ENCODE data around the gene GPR157. TPM values are rescaled to one million over a fixed set of nuclear protein-coding genes. Genes with fewer than 3 reads are reported as not detected.

Gene GPR157
- polyA plus RNA-seq, 3 donors: 0.56 to 1.1 (median 0.72) TPM

- no peak for TF ChIP-seq CTCF (IDR thresholded peaks at IDR 0.05)
- no peak for DNase-seq
- peaks cover 62% of the 10 kb centered on the region for H3K4me1 Mint-ChIP-seq
- H3K9me3 Mint-ChIP-seq: peaks cover 0 to 9% (median 0%) of the 10 kb centered on the region in 7 donors
- H3K36me3 Mint-ChIP-seq: peaks cover 0 to 2% of the 10 kb centered on the region in 2 donors
- peaks cover 44% of the 10 kb centered on the region for H3K79me2 ChIP-seq (ENCODE audit: insufficient read depth, low read length)
- peaks cover 46 to 50% of the 10 kb centered on the region in 2 donors for H3K4me1 ChIP-seq (ENCODE audit: control insufficient read depth in 1 of 2, insufficient read depth in 2 of 2, low read length in 2 of 2)
- H3K36me3 ChIP-seq (replicated peaks in 1 of 2; ENCODE audit: control insufficient read depth in 1 of 2, insufficient read depth in 2 of 2, low read length in 2 of 2): no peaks in the 10 kb centered on the region
- H3K27ac Mint-ChIP-seq: no peak overlapping the region
- no peak overlapping the region for H3K4me3 Mint-ChIP-seq
- H3K27me3 Mint-ChIP-seq (ENCODE audit: low read depth in 3 of 3): no peaks in the 10 kb centered on the region
- no peak overlapping the region for H3K27ac ChIP-seq (ENCODE audit: low read depth in 1 of 2, low read length in 2 of 2)
- H3K4me2 ChIP-seq (replicated peaks; ENCODE audit: extremely low read depth, low read length, poor library complexity, severe bottlenecking): no peak overlapping the region
- no peaks in the 10 kb centered on the region for H3K9me3 ChIP-seq (replicated peaks in 1 of 2; ENCODE audit: control insufficient read depth in 1 of 2, insufficient read depth in 1 of 2, low read length in 2 of 2)
- no peaks in the 10 kb centered on the region for H3K27me3 ChIP-seq (ENCODE audit: control insufficient read depth in 2 of 2, insufficient read depth in 2 of 2, low read length in 2 of 2)
- H3K4me3 ChIP-seq (replicated peaks in 1 of 3; ENCODE audit: low read depth in 2 of 3, low read length in 3 of 3): no peak overlapping the region
- H2AFZ ChIP-seq (ENCODE audit: insufficient read depth, low read depth, low read length, poor library complexity, severe bottlenecking): no peak overlapping the region
- intact Hi-C loops (cut with micrococcal nuclease): loop anchor here in 1 of 2 donors (5.0 kb wide), 1 partner anchor 34 kb away; no protein-coding TSS in a partner anchor
- H4K20me1 ChIP-seq (ENCODE audit: insufficient read depth, low read length): no peaks in the 10 kb centered on the region
- no peak overlapping the region for H3K9ac ChIP-seq (ENCODE audit: insufficient read depth, low read length, poor library complexity, severe bottlenecking)
- whole genome bisulfite sequencing (ENCODE audit: insufficient coverage): no CpG with 5 or more reads among the region's 5 CpGs
These were observed 66.1 kb downstream of the GPR157 start for GRCh38 chr1:9062846-9063245.

DNA sequence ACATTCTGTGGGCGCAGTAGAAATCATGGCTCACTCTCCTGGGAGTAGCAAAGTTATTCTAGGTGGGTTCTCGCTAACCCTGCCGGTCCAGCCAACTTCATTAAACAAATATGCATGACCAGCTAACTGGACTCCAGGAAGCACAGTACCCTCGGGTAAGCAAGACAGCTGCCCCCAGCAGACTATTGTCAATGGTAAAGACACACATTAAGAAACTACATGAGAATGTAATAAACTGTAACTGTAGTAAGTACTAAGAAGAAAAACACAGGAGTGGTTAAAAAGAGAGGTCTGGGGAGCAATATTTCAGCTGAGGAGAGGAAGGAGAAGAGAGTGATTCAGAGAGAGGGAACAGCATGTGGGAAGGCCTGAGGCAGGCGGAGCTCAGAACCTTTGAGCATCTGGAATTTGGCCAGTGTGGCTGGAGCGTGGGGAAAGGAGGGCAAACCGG is 66.9 kb downstream of the GPR157 start:
- no CpG with 5 or more reads among the region's 7 CpGs for WGBS (ENCODE audit: insufficient coverage)
- Histone ChIP-seq H3K4me1 (ENCODE audit: control insufficient read depth in 1 of 2, insufficient read depth in 2 of 2, low read length in 2 of 2) (peaks cover 38 to 42% of the 10 kb centered on the region in 2 donors), H3K36me3 (replicated peaks in 1 of 2; ENCODE audit: control insufficient read depth in 1 of 2, insufficient read depth in 2 of 2, low read length in 2 of 2) (no peaks in the 10 kb centered on the region), H3K27ac (ENCODE audit: low read depth in 1 of 2, low read length in 2 of 2) (no peak overlapping the region), H3K79me2 (ENCODE audit: insufficient read depth, low read length) (peaks cover 37% of the 10 kb centered on the region), H3K27me3 (ENCODE audit: control insufficient read depth in 2 of 2, insufficient read depth in 2 of 2, low read length in 2 of 2) (no peaks in the 10 kb centered on the region), H4K20me1 (ENCODE audit: insufficient read depth, low read length) (no peaks in the 10 kb centered on the region), H2AFZ (ENCODE audit: insufficient read depth, low read depth, low read length, poor library complexity, severe bottlenecking) (no peak overlapping the region), H3K4me2 (replicated peaks; ENCODE audit: extremely low read depth, low read length, poor library complexity, severe bottlenecking) (no peak overlapping the region), H3K9ac (ENCODE audit: insufficient read depth, low read length, poor library complexity, severe bottlenecking) (no peak overlapping the region), H3K4me3 (replicated peaks in 1 of 3; ENCODE audit: low read depth in 2 of 3, low read length in 3 of 3) (no peak overlapping the region), H3K9me3 (replicated peaks in 1 of 2; ENCODE audit: control insufficient read depth in 1 of 2, insufficient read depth in 1 of 2, low read length in 2 of 2) (no peaks in the 10 kb centered on the region)
- H3K36me3 Mint-ChIP-seq: peaks cover 0 to 2% of the 10 kb centered on the region in 2 donors
- peaks cover 55% of the 10 kb centered on the region for H3K4me1 Mint-ChIP-seq
- no peak for DNase-seq
- no peaks in the 10 kb centered on the region for H3K27me3 Mint-ChIP-seq (ENCODE audit: low read depth in 3 of 3)
- peaks cover 0 to 9% (median 0%) of the 10 kb centered on the region in 7 donors for H3K9me3 Mint-ChIP-seq
- H3K4me3 Mint-ChIP-seq: no peak overlapping the region
- peak overlapping the region in 3 of 7 donors; percentile 2 to 83 (median 56) for H3K27ac Mint-ChIP-seq
- no peak for TF ChIP-seq CTCF (IDR thresholded peaks at IDR 0.05)
- intact Hi-C loops (cut with micrococcal nuclease): loop anchor here in 1 of 2 donors (5.0 kb wide), 1 partner anchor 35 kb away; no protein-coding TSS in a partner anchor
